K562 (cell line): Measurements from ENCODE around the gene NLRP6.

Experiments
- CHD1 ChIP-seq: fragments of 200-600 bp; sonication (generic); IDR thresholded peaks from one replicate; pipeline ENCODE4 v1.6.1; 2012; ENCODE audit warnings: mild to moderate bottlenecking, moderate library complexity, low read length, inconsistent platforms
- IRF2 ChIP-seq: sonication (generic); formaldehyde crosslinking; IDR thresholded peaks from 2 replicates; pipeline ENCODE4 v1.8.1; 2022; ENCODE audit warnings: mild to moderate bottlenecking, missing genetic modification reagents
- ZFP36 ChIP-seq: fragments of 150-350 bp; IDR thresholded peaks from 2 replicates; pipeline ENCODE4 v1.6.1; 2018; ENCODE audit warnings: low read length, low read depth; ENCODE audit not compliant: partially characterized antibody
- ZKSCAN8 ChIP-seq: fragments of 200-800 bp; sonication (Bioruptor generic); IDR thresholded peaks from 2 replicates; pipeline ENCODE4 v1.6.1; 2016; ENCODE audit warnings: missing genetic modification characterization, missing compliant biosample characterization

DNA sequence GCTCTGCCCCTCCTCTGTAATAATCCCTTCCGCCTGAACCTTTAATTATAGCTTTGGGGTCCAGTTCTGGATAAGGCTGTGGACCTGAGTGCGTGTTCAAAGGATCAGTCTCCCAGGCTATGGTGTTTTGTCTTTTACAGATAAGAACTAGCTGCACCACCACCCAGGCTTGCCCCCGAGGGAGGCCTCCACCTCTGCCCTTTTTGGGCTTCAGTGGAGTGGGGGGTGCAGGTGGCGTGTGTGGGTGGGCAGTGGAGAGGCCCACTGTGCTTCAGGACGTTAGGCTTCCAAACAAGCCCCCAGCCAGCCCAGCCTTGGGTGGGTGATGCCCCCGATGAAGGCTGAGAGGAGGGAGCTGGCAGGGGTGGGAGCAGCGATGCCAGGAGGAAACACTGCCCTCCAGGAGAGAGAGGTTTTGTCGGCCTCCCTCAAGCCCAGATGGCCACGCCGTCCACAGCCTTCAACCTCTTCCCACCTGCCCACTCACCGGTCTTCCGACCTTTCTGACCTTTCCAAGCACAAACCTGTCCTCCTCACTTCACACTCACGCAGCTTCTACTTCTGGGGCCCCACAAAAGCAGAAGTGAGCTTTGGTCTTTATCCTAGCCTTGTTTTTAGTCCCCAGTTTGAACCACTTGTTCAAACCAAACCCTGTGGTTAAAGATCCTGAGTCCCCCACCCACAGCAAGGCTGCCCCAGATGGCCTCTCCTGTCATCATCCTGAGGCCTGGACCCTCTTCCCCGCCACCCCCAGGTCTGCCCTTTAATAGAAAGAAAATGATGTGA is 21.1 kb upstream of the NLRP6 start:
- no peak for TF ChIP-seq CHD1
- TF ChIP-seq ZFP36, result no peak
- no peak for TF ChIP-seq ZKSCAN8 (CRISPR knock-in tag)
- TF ChIP-seq IRF2 (CRISPR knock-in tag), result no peak
